NCI-H446 treated with DMSO at 0.1 percent for 48 hours (cell line): ENCODE measurements around the gene HECTD4.
"Not testable (repeated sequence)": the region's sequence is repeated elsewhere in the genome, so short reads cannot be mapped to it uniquely, and the experiment has no call there.

ENCODE experiments used
- DNase-seq: peaks from one replicate; lab custom pipeline; 2025; lab: John Stamatoyannopoulos, UW

Gene HECTD4

DNA sequence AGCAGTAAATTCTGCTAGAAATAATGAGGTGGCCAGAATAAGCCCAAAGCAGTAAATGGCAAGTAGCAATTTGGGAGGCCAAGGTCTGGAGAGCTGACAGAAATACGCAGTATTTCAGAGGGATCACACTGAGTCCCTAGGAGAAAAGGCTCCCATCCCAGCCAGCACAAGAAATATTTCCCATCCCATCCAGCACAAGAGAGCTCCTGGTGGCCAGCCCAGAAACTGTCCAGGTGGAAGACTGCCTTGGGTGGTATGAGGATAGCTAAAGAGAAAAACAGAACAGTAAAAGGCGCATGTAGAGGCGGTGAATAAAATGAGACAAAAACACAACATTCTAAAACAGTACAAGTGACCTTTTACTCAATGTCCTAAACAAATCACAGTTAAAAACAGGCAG lies 120.7 kb downstream of the HECTD4 start:
- no peak for DNase-seq

GRCh38 chr12:112258926-112259325 lies 123.3 kb downstream of the HECTD4 start:
- no peak for DNase-seq

GRCh38 chr12:112256780-112257179 lies 125.5 kb downstream of the HECTD4 start:
- DNase-seq, result no peak

GRCh38 chr12:112252184-112252583 lies 130.0 kb downstream of the HECTD4 start:
- no peak for DNase-seq

GRCh38 chr12:112244902-112245301 lies 137.3 kb downstream of the HECTD4 start:
- DNase-seq, result not testable (repeated sequence)

DNA sequence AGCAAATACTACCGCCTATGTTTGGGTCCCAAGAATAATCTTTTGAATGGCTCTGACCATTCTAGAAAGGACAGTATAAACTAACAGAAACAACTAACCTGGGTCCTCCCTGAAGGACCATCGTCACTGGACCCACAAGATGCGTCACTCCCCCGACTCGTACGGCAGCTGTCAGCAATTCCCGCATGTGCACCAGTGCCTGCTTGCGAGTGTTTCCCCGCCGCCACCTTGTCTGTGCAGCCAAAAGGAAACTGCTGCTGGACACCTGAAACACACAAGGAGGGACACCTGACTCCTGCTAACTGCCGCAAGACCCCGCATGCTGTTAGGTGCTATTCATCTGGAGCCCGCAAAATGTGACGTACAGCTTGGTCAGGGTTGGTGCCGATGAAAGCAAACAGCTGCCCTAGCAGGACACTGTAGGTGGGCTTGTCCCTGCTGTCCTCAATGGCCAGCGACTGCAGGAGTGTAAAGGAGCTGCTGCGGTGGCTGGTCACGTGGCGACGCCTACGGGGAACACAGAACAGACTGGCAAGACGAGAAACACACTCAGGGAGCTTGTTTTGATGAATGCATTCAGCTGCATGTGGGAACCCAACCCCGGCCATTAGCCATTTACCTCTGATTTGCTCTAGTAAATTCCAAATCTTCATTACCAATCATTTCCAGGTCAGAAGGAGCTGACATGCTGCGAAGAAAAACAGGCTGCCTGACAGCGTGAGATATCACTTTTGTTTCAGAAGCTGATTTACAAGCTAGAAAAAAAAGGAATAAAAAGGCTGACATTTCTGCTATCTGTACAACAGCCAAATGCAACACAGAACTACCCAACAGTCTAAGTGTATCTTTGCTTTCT lies 138.7 kb downstream of the HECTD4 start:
- DNase-seq, result no peak

GRCh38 chr12:112241176-112241575 lies 141.1 kb downstream of the HECTD4 start:
- no peak for DNase-seq

DNA sequence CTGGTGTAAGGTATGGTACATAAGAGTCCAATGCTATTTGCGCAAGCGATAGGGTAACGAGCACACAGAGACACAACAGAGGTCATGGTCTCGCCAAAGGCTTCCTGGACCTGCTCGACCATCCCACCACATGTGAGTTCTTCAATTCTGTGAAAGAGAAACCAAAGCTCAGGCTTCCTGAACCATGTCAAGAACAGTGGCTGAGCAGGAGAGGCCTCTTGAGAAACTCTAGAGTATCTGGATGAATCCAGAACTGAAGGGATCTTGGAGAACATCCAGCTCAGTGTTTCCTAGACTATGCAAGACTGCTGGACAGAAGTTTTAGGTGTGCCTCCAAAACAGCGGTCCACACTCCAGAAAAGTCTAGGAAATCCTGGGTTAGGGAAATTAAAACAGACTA lies 142.3 kb downstream of the HECTD4 start:
- no peak for DNase-seq

- no peak for DNase-seq
These were observed 143.2 kb downstream of the HECTD4 start for GRCh38 chr12:112239020-112239419.

GRCh38 chr12:112238441-112238840 lies 143.8 kb downstream of the HECTD4 start:
- DNase-seq, result no peak

GRCh38 chr12:112236786-112237185 lies 145.4 kb downstream of the HECTD4 start:
- DNase-seq, result no peak

DNA sequence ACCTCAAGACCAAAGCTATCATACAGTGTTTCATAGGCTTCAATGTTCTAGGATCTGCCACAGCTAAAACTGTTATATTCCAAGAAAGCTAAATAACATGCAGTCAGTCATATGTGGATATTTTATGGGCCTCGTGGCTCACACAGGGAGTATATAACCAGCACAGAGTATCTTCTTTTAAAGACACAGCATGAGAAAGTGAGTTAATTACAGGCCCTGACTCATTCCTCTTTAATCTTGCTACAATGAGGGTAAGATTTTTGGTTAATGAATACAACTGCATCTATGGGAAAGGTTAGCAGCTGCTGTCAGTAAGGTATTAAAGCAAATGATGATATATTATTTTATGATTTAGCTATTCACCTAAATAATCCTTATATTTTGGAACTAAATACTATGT lies 145.8 kb downstream of the HECTD4 start:
- DNase-seq, result no peak

GRCh38 chr12:112234303-112234702 lies 147.9 kb downstream of the HECTD4 start:
- DNase-seq, result no peak

DNA sequence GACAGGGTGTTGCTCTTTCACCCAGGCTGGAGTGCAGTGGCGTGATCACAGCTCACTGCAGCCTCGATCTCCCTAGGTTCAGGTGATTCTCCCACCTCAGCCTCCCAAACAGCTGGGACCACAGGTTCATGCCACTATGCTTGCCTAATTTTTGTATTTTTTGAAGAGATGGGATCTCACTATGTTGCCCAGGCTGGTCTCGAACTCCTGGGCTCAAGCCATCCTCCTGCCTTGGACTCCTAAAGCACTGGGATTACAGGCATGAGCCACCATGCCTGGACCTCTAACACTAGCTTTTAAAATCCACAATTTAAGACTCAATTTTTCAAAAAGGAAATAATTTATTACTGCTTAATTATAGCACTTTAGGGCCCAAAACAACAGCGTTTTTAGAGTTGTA lies 149.0 kb downstream of the HECTD4 start:
- DNase-seq, result no peak

GRCh38 chr12:112230136-112230535 lies 152.1 kb downstream of the HECTD4 start:
- DNase-seq, result no peak

DNA sequence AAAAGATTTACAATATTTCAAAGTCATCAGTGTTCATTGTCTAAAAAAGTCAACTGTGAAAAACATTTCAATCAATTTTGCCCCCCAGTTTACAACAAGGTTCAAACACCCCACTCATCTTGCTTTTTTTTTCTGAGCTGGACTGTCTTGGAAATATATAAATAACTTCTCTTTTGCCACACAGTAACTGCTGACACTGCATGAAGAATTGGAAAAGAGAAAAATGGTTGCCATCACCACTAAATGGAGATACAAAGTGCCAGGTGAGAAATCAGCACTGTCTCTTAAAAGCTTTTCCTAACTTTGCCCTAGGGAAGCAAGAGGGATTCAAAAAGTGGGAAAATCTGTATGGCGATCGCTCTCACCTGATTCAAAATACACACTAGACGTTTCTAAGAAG lies 155.5 kb downstream of the HECTD4 start:
- no peak for DNase-seq

GRCh38 chr12:112220628-112221027 lies 161.6 kb downstream of the HECTD4 start:
- DNase-seq, result not testable (repeated sequence)

- no peak for DNase-seq
These were observed 163.0 kb downstream of the HECTD4 start for GRCh38 chr12:112219195-112219594.

- no peak for DNase-seq
These were observed 164.1 kb downstream of the HECTD4 start for GRCh38 chr12:112218150-112218549.

DNA sequence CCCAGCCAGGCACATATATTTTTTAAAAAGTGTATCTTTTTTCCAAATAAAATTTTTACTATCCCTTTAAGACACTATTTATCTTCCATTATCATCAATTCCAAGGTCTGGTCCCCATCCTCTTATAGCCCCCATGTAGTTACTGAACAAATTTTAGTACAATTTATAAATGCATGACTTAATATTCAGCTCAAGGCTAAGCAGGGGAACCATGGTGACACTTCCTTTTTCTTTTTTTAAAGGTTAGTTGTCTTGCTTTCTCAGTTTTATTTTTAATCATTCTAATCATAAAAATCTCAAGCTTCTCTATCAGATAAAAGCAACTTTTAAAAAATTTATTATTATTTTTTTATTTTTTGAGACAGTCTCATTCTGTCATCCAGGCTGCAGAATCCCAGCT lies 164.6 kb downstream of the HECTD4 start:
- DNase-seq, result no peak

DNA sequence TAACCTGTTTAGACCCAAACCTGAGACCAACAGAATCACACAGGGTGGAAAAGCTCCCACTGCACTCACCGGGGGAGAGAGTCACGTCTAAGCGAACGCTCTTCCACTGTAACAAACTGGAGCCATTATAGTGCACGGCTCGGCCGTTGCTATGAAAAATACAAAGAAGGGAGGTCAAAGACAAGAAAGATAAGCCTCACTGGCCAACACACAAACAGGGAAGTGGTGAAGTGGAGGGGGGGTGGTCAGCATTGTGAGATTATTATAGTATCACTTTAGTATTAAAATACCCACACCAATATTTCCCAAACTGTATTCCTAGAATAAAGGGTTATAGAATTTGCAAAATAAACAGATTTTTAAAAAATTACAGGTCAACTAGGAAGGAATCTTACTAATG lies 166.0 kb downstream of the HECTD4 start:
- no peak for DNase-seq

GRCh38 chr12:112214064-112214463 lies 168.2 kb downstream of the HECTD4 start:
- no peak for DNase-seq

GRCh38 chr12:112208301-112208910 lies 173.8 kb downstream of the HECTD4 start:
- DNase-seq, result no peak
